SU-DHL-6 (cell line): ENCODE results near the gene ARFGAP1.

ENCODE experiments used
- H2AFZ ChIP-seq: fragments of 200-600 bp; sonication (generic); 2 replicates; pipeline ENCODE4 v1.6.1; 2014; ENCODE audit warnings: low read depth, mild to moderate bottlenecking, moderate library complexity, mixed read lengths, antibody characterized with exemption, low read length; ENCODE audit not compliant: severe bottlenecking
- H3F3A ChIP-seq: fragments of 200-600 bp; shearing (Covaris generic); 2 replicates; pipeline ENCODE4 v1.6.0; 2016; ENCODE audit warnings: antibody characterized with exemption, mild to moderate bottlenecking; ENCODE audit not compliant: insufficient read depth
- H3K27ac ChIP-seq: fragments of 200-600 bp; sonication (generic); 2 replicates; pipeline ENCODE4 v1.5.1; 2016; ENCODE audit warnings: low read depth, mild to moderate bottlenecking, low read length, moderate library complexity, mixed read lengths
- H3K27me3 ChIP-seq: fragments of 200-600 bp; sonication (generic), shearing (Covaris generic); 2 replicates; pipeline ENCODE4 v1.6.0; 2014; ENCODE audit warnings: mild to moderate bottlenecking, low read length
- H3K36me3 ChIP-seq: fragments of 200-600 bp; sonication (generic); 2 replicates; pipeline ENCODE4 v1.6.1; 2014; ENCODE audit warnings: mild to moderate bottlenecking, low read length, mixed read lengths
- H3K4me2 ChIP-seq: fragments of 300-600, 200-600 bp; shearing (Covaris generic), sonication (generic); 2 replicates; pipeline ENCODE4 v1.6.0; 2014; ENCODE audit warnings: low read length, low read depth, mild to moderate bottlenecking; ENCODE audit not compliant: poor library complexity, severe bottlenecking
- H3K4me3 ChIP-seq: fragments of 200-600 bp; sonication (generic); 2 replicates; pipeline ENCODE4 v1.5.1; 2014; ENCODE audit warnings: antibody characterized with exemption, low read length, mild to moderate bottlenecking, mixed read lengths; ENCODE audit not compliant: insufficient read depth, poor library complexity, severe bottlenecking
- H3K79me2 ChIP-seq: fragments of 200-600 bp; sonication (generic); 2 replicates; pipeline ENCODE4 v1.6.1; 2014; ENCODE audit warnings: mild to moderate bottlenecking, low read length, moderate library complexity; ENCODE audit not compliant: insufficient read depth
- H3K9ac ChIP-seq: fragments of 200-600 bp; sonication (generic); 2 replicates; pipeline ENCODE4 v1.7.0; 2014; ENCODE audit warnings: mild to moderate bottlenecking, low read length
- H3K9me2 ChIP-seq: fragments of 200-600 bp; sonication (generic); replicated peaks from 2 replicates; pipeline ENCODE4 v1.6.1; 2014; ENCODE audit warnings: low read length; ENCODE audit not compliant: insufficient read depth
- H3K9me3 ChIP-seq: fragments of 200-600 bp; sonication (generic); 2 replicates; pipeline ENCODE4 v1.6.1; 2014; ENCODE audit warnings: low read length, mixed read lengths; ENCODE audit not compliant: insufficient read depth
- H4K20me1 ChIP-seq: fragments of 200-600 bp; sonication (generic); 2 replicates; pipeline ENCODE4 v1.6.1; 2014; ENCODE audit warnings: low read depth, mild to moderate bottlenecking, antibody characterized with exemption, low read length, moderate library complexity, mixed read lengths
- CTCF ChIP-seq: fragments of 200-600 bp; sonication (generic); IDR thresholded peaks from one replicate; pipeline ENCODE4 v1.5.1; 2017; ENCODE audit warnings: antibody characterized with exemption, mild to moderate bottlenecking, low read length, moderate library complexity; ENCODE audit not compliant: insufficient read depth, poor library complexity, severe bottlenecking
- EZH2phosphoT487 ChIP-seq: fragments of 200-600 bp; sonication (generic), shearing (Covaris generic); conservative IDR thresholded peaks from 2 replicates; pipeline ENCODE4 v1.6.1; 2018; ENCODE audit warnings: mild to moderate bottlenecking, antibody characterized with exemption, low read length, moderate library complexity, mixed read lengths

ARFGAP1 gene

GRCh38 chr20:63246490-63247288, 25.9 kb upstream of the ARFGAP1 start:
- H3K4me3 ChIP-seq = no peak overlapping the region
- no peak overlapping the region for H3K27ac ChIP-seq
- H3K36me3 ChIP-seq = no peaks in the 10 kb centered on the region
- H3K4me2 ChIP-seq = no peak overlapping the region
- H3K27me3 ChIP-seq = no peaks in the 10 kb centered on the region
- no peak overlapping the region for H3K9ac ChIP-seq
- no peaks in the 10 kb centered on the region for H3K9me3 ChIP-seq
- no peaks in the 10 kb centered on the region for H3F3A ChIP-seq
- H3K79me2 ChIP-seq = no peaks in the 10 kb centered on the region
- TF ChIP-seq CTCF (no peak), EZH2phosphoT487 (no peak)
- no peaks in the 10 kb centered on the region for H3K9me2 ChIP-seq
- H2AFZ ChIP-seq = no peak overlapping the region
- no peaks in the 10 kb centered on the region for H4K20me1 ChIP-seq

DNA sequence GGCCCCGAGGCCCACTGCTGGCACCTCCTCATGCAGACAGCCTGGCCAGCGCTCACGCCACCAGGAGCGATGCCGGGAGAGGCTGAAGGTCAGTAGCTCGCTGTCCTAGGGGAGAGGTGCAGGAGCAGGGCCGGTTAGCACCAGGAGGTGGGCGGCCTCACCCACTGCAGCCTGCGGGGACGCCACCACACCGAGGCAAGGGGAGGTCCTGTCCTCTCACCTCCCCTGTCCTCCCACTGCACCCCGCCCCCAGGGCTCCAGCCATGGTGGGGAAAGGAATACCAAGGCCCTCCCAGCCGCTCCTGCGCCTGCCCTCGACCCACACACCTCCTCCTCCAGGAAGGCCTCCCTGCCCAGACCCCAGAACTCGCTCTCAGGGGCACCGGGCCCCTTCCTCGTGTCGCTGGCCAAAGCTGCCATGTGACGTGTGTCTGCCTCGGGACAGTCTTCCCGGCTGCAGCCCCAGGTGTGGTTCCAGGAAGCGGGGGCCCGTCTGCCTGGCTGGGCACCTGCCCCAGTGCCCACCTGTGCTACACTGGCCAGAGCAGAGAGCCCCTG, 24.9 kb upstream of the ARFGAP1 start:
- Histone ChIP-seq H3K9me3 (no peaks in the 10 kb centered on the region), H3K9ac (no peak overlapping the region), H2AFZ (no peak overlapping the region), H3K4me3 (no peak overlapping the region), H3K27ac (no peak overlapping the region), H3K79me2 (no peaks in the 10 kb centered on the region), H4K20me1 (no peaks in the 10 kb centered on the region), H3K27me3 (no peaks in the 10 kb centered on the region), H3K4me2 (no peak overlapping the region), H3K36me3 (no peaks in the 10 kb centered on the region), H3F3A (no peaks in the 10 kb centered on the region), H3K9me2 (no peaks in the 10 kb centered on the region)
- TF ChIP-seq CTCF = no peak
- no peak for TF ChIP-seq EZH2phosphoT487

DNA sequence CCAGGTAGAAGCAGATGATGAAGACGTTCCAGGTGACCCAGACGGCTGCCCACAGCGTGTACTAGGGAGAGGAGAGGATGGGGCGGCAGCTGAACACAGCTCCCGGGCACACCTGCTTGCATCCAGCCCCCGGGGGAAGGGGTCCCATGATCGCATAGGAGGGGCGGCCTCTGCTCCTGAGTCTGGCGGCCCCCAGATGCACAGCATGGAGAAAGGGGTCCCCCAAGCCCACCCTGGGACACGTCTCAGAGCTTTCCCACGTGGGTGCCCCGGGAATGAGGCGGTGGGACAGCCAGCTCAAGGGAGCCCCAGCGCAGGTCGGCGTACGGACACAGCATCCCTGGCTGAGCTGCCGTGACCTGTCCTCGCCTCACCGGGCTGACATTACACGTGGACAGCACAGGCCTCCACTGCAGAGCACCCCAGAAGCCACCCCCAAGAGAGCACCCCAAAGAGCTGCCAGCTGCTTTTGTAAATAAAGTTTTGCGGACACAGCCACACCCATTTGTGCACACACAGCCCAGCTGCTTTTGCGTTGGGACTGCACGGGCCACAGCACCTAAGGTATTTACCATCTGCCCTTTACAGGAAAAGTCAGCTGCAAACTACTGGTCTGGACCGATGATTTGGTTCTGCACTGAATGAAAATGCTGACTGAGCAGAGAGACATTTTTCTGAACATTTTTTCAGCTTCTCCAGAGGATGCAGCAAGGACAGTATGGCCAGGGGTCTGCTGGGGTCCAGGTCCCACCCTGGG, 23.6 kb upstream of the ARFGAP1 start:
- no peaks in the 10 kb centered on the region for H3K27me3 ChIP-seq

More for the DNA sequence above, 23.6 kb upstream of the ARFGAP1 start:
- no peak overlapping the region for H3K4me2 ChIP-seq
- H2AFZ ChIP-seq = no peak overlapping the region
- H4K20me1 ChIP-seq = no peaks in the 10 kb centered on the region
- TF ChIP-seq CTCF = no peak
- TF ChIP-seq EZH2phosphoT487 = no peak
- no peaks in the 10 kb centered on the region for H3K79me2 ChIP-seq
- H3K27ac ChIP-seq = no peak overlapping the region
- no peaks in the 10 kb centered on the region for H3K9me2 ChIP-seq
- H3K36me3 ChIP-seq = no peaks in the 10 kb centered on the region
- H3K9me3 ChIP-seq = no peaks in the 10 kb centered on the region
- H3F3A ChIP-seq = no peaks in the 10 kb centered on the region
- no peak overlapping the region for H3K9ac ChIP-seq
- H3K4me3 ChIP-seq = no peak overlapping the region
